ENCODE data around the gene AP3B1.

Gene AP3B1

GRCh38 chr5:77987331-77987730, 307.2 kb downstream of the AP3B1 start:
- Mint-ChIP-seq H3K27ac (no peak overlapping the region), H3K36me3 (ENCODE audit: low read depth) (no peaks in the 10 kb centered on the region)
- TF ChIP-seq CTCF (IDR thresholded peaks at IDR 0.05): no peak

GRCh38 chr5:77986261-77986660, 308.2 kb downstream of the AP3B1 start:
- no peak overlapping the region for H3K27ac Mint-ChIP-seq
- no peaks in the 10 kb centered on the region for H3K36me3 Mint-ChIP-seq (ENCODE audit: low read depth)
- no peak overlapping the region for H3K4me3 Mint-ChIP-seq
- H3K9me3 Mint-ChIP-seq: peaks cover 11% of the 10 kb centered on the region
- peaks cover 14% of the 10 kb centered on the region for H3K27me3 Mint-ChIP-seq (ENCODE audit: low read depth, poor library complexity)
- H3K4me1 Mint-ChIP-seq: peaks cover 63% of the 10 kb centered on the region
- TF ChIP-seq CTCF (IDR thresholded peaks at IDR 0.05): no peak
- DNase-seq: no peak

More at GRCh38 chr5:77987331-77987730, 307.2 kb downstream of the AP3B1 start:
- no peak for DNase-seq
- peaks cover 9% of the 10 kb centered on the region for H3K27me3 Mint-ChIP-seq (ENCODE audit: low read depth, poor library complexity)
- H3K4me3 Mint-ChIP-seq: no peak overlapping the region
- H3K4me1 Mint-ChIP-seq: peaks cover 74% of the 10 kb centered on the region
- peaks cover 5% of the 10 kb centered on the region for H3K9me3 Mint-ChIP-seq

GRCh38 chr5:77985247-77985646, 309.3 kb downstream of the AP3B1 start:
- peaks cover 14% of the 10 kb centered on the region for H3K27me3 Mint-ChIP-seq (ENCODE audit: low read depth, poor library complexity)
- H3K4me3 Mint-ChIP-seq: peak overlapping the region; percentile 37
- TF ChIP-seq CTCF (IDR thresholded peaks at IDR 0.05): no peak
- no peak for DNase-seq
- no peaks in the 10 kb centered on the region for H3K36me3 Mint-ChIP-seq (ENCODE audit: low read depth)
- H3K4me1 Mint-ChIP-seq: peaks cover 53% of the 10 kb centered on the region
- peaks cover 11% of the 10 kb centered on the region for H3K9me3 Mint-ChIP-seq
- peak overlapping the region; percentile 45 for H3K27ac Mint-ChIP-seq

DNA sequence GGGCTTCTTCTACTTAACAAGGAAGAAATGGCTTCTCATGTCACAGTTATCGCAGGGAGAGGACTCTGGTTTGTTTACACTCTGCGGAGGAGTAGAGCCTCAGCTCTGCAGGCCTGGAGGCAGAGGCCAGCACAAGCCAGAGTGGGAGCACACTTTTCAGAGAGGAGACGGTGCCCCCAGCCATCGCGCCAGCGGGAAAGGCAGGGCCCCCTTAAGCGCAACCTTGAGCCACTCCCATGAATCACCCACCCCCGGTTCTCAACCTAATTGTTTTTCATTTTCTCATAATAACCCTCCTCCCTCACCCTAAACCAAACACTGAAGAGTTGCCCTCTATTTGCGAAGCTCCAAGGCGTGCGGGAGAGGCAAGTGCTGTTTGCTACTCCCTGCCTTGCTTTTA, 309.9 kb downstream of the AP3B1 start:
- peaks cover 47% of the 10 kb centered on the region for H3K4me1 Mint-ChIP-seq
- H3K4me3 Mint-ChIP-seq: peak overlapping the region; percentile 37
- H3K9me3 Mint-ChIP-seq: peaks cover 11% of the 10 kb centered on the region
- DNase-seq: peak; percentile 54
- peaks cover 16% of the 10 kb centered on the region for H3K27me3 Mint-ChIP-seq (ENCODE audit: low read depth, poor library complexity)
- no peak for TF ChIP-seq CTCF (IDR thresholded peaks at IDR 0.05)
- H3K36me3 Mint-ChIP-seq (ENCODE audit: low read depth): no peaks in the 10 kb centered on the region
- H3K27ac Mint-ChIP-seq: peak overlapping the region; percentile 74

DNA sequence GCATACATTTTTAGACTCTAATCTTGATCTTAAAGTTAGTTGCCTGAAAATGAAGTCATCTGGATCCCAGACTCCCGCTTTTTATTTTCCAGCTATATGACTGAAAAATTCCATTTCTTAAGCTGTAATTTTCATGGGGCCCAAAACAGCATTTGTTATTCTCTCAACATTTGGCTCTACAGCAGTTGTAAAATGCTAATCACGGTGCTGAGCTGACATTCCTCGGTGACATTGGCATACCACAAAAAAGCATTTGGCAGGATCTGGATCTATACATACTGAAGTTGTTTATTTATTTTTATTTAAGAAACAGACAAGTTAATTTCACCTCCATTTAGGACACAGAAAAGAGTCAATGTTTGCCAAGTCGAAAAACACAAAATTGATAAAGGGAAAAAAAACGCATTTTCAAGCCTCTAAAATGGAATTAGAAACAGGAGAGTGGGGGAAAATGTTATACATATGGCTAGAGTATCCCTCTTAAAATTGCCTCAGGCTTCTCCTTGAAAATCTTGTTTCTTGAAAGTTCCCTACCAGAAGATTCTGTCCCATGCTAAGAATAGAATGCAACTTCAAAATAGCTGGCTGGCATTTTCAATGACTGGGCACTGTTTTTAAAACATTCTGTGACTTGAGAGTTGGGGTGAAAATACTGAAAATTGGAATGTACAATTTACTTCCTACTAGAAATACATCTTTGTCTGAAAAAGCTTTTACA, 310.9 kb downstream of the AP3B1 start:
- H3K4me3 Mint-ChIP-seq: no peak overlapping the region
- peaks cover 21% of the 10 kb centered on the region for H3K27me3 Mint-ChIP-seq (ENCODE audit: low read depth, poor library complexity)
- peaks cover 47% of the 10 kb centered on the region for H3K4me1 Mint-ChIP-seq
- H3K27ac Mint-ChIP-seq: no peak overlapping the region
- H3K9me3 Mint-ChIP-seq: peaks cover 11% of the 10 kb centered on the region
- TF ChIP-seq CTCF (IDR thresholded peaks at IDR 0.05): no peak
- DNase-seq: no peak
- no peaks in the 10 kb centered on the region for H3K36me3 Mint-ChIP-seq (ENCODE audit: low read depth)

- Mint-ChIP-seq H3K4me3 (no peak overlapping the region), H3K27me3 (ENCODE audit: low read depth, poor library complexity) (peaks cover 30% of the 10 kb centered on the region), H3K9me3 (peaks cover 19% of the 10 kb centered on the region), H3K27ac (no peak overlapping the region), H3K4me1 (peaks cover 34% of the 10 kb centered on the region), H3K36me3 (ENCODE audit: low read depth) (peaks cover 5% of the 10 kb centered on the region)
- DNase-seq: no peak
- no peak for TF ChIP-seq CTCF (IDR thresholded peaks at IDR 0.05)
Measured at GRCh38 chr5:77981820-77982219, 312.7 kb downstream of the AP3B1 start.
